ENCODE results near the gene RAB4A.
A peak's percentile ranks its signal among the peaks of the same experiment; 100 is the strongest.

The RAB4A gene

DNA sequence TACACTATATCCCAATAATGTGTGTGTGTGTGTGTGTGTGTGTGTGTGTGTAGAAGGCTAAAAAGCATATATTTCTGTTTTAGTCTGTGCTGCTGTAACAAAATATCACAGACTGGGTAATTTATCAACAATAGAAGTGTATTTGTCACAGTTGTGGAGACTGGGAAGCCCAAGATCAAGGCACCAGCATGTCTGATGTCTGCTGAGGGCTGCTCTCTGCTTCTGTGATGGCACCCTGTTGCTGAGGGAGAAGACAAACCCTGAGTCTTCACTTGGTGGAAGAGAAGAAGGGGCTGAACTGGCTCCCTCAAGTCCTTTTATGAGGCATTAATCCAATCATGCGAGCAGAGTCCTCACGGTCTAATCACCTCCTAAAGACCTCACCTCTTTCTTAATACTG, 23.0 kb upstream of the RAB4A start:
- no peak overlapping the region for H3K4me3 ChIP-seq (ENCODE audit: low read depth, low read length)
- no peak for DNase-seq (ENCODE audit: low read depth)
- TF ChIP-seq MYC (IDR thresholded peaks at IDR 0.05; ENCODE audit: low read depth, low read length) (no peak), POLR2A (IDR thresholded peaks at IDR 0.05; ENCODE audit: extremely low read depth, insufficient read length) (no peak)
- TF ChIP-seq, protein P1, sequence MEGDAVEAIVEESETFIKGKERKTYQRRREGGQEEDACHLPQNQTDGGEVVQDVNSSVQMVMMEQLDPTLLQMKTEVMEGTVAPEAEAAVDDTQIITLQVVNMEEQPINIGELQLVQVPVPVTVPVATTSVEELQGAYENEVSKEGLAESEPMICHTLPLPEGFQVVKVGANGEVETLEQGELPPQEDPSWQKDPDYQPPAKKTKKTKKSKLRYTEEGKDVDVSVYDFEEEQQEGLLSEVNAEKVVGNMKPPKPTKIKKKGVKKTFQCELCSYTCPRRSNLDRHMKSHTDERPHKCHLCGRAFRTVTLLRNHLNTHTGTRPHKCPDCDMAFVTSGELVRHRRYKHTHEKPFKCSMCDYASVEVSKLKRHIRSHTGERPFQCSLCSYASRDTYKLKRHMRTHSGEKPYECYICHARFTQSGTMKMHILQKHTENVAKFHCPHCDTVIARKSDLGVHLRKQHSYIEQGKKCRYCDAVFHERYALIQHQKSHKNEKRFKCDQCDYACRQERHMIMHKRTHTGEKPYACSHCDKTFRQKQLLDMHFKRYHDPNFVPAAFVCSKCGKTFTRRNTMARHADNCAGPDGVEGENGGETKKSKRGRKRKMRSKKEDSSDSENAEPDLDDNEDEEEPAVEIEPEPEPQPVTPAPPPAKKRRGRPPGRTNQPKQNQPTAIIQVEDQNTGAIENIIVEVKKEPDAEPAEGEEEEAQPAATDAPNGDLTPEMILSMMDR (IDR thresholded peaks at IDR 0.05; ENCODE audit: low read depth, low read length): no peak
- TF ChIP-seq, protein P2, sequence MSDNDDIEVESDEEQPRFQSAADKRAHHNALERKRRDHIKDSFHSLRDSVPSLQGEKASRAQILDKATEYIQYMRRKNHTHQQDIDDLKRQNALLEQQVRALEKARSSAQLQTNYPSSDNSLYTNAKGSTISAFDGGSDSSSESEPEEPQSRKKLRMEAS (IDR thresholded peaks at IDR 0.05; ENCODE audit: low read depth, low read length): no peak

DNA sequence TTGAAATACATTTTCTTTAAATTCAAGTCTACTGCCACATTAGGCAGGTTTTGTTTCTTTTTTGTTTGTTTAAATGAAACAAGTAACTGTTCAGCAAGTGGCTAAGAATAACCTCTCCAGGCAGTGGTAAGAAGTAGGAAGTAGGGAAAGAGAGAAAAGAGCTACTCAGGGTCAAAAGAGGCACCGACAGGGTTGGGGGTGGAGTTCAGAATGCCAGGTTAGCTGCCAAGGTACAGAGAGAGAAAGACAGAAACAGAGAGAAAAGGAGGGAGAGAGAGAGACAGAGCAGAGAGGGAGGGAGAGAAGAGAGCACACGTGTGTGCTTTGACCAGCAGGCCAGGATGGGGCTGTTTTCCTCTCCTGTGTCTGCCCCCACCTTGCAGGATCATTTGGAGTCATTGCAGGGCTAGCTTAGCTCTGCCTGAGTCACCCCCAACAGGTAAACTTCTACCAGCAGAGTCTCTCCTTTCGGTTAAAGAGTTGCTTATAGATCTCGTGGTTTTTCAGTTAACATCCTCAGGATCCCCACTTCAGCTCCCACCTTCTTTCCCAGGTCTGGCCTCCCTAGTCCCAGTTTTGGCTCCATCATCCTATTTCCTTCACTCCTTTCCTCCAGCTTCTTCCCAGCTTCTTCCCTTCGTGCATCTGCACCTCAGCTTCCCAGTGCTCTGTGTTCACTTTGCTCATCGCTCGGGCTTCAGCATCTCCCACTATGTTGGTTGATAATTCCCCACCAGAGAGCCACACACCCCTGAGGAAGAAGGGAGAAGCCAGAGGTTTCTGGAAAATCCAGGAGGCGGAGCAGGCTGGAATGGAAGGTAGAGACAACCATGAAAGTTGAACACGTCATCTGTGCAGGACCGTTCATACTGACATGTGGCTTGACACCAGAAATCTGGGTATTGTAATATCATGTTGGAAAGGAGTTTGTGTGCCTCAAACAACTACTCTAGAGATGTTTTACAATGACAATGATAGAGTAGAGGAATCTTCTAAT, 21.8 kb upstream of the RAB4A start:
- peak; percentile 57 for DNase-seq (ENCODE audit: low read depth)
- TF ChIP-seq MYC (IDR thresholded peaks at IDR 0.05; ENCODE audit: low read depth, low read length): no peak
- TF ChIP-seq, protein P2 (IDR thresholded peaks at IDR 0.05; ENCODE audit: low read depth, low read length): no peak
- no peak for TF ChIP-seq POLR2A (IDR thresholded peaks at IDR 0.05; ENCODE audit: extremely low read depth, insufficient read length)
- TF ChIP-seq, protein P1 (IDR thresholded peaks at IDR 0.05; ENCODE audit: low read depth, low read length): no peak
- H3K4me3 ChIP-seq (ENCODE audit: low read depth, low read length): no peak overlapping the region

DNA sequence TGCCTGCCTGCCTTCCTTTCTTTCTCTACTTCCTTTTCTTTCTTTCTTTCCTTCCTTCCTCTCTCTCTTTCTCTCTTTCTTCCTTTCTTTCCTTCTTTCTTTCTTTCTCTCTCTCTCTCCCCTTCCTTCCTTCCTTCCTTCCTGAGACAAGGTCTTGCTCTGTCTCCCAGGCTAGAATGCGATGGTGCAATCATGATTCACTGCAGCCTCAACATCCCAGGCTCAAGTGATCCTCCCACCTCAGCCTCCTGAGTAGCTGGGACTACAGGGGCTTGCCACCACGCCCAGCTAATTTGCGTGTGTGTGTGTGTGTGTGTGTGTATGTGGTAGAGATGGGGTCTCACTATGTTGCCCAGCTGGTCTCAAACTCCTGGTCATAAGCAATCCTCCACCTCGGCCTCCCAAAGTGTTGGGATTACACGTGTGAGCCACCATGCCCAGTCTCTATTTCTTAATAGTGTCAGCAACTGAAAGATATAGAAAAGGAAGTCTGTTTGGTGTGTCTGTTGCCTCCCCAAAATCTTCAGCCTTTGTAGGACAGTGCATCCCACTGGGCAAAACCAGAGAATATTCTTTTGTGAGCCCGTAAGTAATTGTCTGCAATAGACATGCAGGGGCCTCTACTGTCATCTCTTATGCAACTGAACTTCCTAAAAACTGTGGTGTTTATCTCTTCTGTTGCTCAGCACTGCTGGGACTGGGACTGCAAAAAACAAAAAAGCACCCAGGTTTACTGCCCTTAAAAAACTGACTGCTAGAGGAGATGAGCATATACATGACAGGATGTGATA, 20.9 kb upstream of the RAB4A start:
- peak; percentile 95 for DNase-seq (ENCODE audit: low read depth)
- TF ChIP-seq, protein P1 (IDR thresholded peaks at IDR 0.05; ENCODE audit: low read depth, low read length): peak; percentile 14
- TF ChIP-seq, protein P2 (IDR thresholded peaks at IDR 0.05; ENCODE audit: low read depth, low read length): peak; percentile 59; the same call in 1 of the 2 replicates
- TF ChIP-seq MYC (IDR thresholded peaks at IDR 0.05; ENCODE audit: low read depth, low read length): peak; percentile 40; the same call in 1 of the 2 replicates
- TF ChIP-seq POLR2A (IDR thresholded peaks at IDR 0.05; ENCODE audit: extremely low read depth, insufficient read length): no peak
- H3K4me3 ChIP-seq (ENCODE audit: low read depth, low read length): no peak overlapping the region

DNA sequence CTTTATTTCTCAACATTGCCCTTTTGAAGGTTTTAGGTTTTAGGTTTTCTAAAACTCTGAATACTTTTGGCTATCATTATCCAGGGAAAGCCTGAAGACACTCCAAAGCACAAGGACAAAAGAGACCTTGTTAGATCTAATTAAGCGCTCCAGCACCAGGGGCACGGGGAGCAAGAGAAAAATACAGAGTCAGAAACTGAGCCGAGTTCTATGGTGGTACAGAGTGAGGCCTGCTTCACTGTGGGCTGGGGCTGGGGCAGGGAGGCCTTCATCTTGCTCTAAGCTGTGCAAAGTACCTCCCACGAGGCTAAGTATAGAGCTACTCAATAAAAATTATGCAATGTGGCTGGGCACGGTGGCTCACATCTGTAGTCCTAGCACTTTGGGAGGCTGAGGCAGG, 19.7 kb upstream of the RAB4A start:
- TF ChIP-seq, protein P2 (IDR thresholded peaks at IDR 0.05; ENCODE audit: low read depth, low read length): no peak
- TF ChIP-seq POLR2A (IDR thresholded peaks at IDR 0.05; ENCODE audit: extremely low read depth, insufficient read length): no peak
- TF ChIP-seq, protein P1 (IDR thresholded peaks at IDR 0.05; ENCODE audit: low read depth, low read length): no peak
- TF ChIP-seq MYC (IDR thresholded peaks at IDR 0.05; ENCODE audit: low read depth, low read length): no peak
- peak; percentile 84 for DNase-seq (ENCODE audit: low read depth)
- H3K4me3 ChIP-seq (ENCODE audit: low read depth, low read length): no peak overlapping the region

DNA sequence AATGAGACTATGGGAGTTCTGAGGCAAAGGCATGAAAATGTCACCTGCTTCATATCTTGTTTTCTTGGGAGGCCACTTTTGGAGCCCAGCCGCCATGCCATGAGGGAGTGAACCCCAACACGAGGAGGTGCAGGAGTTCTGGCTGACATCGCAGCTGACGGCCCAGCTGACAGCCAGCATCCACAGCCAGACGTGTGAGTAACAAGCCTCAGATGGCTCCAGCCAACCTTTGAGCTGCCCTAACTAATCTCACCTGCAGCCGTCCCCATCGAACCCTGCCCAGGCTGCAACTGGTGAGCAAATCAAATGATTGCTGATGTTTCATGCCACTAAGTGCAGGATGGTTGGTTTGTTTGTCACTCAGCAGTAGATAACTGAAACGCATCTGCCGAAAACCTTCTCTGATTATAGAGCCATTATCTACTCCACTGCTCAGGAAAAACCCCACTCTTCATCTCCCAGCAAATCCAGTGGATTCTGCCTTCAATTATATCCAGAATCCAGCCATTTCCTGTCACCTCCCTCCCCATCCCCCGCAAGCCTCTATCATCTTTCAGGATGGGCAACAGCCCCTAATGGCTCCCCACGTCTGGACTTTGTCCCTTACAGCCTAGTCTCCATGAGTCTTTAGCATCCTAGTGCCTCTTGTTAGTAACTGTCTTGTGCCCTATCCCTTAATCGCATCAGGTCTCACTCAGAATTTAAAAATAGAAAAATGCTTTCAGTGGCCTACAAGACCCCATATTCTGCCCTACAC, 18.5 kb upstream of the RAB4A start:
- no peak for DNase-seq (ENCODE audit: low read depth)
- TF ChIP-seq MYC (IDR thresholded peaks at IDR 0.05; ENCODE audit: low read depth, low read length) (no peak), POLR2A (IDR thresholded peaks at IDR 0.05; ENCODE audit: extremely low read depth, insufficient read length) (no peak)
- TF ChIP-seq, protein P1 (IDR thresholded peaks at IDR 0.05; ENCODE audit: low read depth, low read length): no peak
- TF ChIP-seq, protein P2 (IDR thresholded peaks at IDR 0.05; ENCODE audit: low read depth, low read length): no peak
- no peak overlapping the region for H3K4me3 ChIP-seq (ENCODE audit: low read depth, low read length)
